ENCODE results near the gene CCDC159. TPM values are rescaled to one million over a fixed set of nuclear protein-coding genes. Genes with fewer than 3 reads are reported as not detected.

CCDC159 gene
- total RNA-seq, 1 experiment from 2014 or later: 18.2 TPM

DNA sequence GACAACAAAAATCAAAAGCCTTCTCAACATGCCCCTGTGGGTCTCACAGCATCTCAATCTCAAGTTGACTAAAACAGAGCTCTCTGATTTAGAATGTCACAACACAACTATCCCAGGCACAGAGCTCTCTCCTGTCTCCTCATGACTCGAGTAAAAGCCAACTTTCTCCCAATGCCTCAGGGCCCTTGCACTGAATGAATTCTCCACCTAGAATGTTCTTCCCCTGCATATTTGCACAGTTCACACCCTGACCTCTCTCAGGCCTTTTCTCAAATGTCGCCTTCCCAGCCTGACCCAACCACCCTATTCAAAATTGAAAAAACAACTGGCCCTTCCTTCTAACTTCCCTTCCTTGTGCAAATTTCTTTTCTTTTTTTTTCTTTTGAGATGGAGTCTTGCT is 24.4 kb downstream of the CCDC159 start:
- peaks cover 15% of the 10 kb centered on the region for H3K36me3 Mint-ChIP-seq (ENCODE audit: insufficient read depth, unreplicated experiment)
- CTCF ChIA-PET: interaction anchor here (0.6 kb wide), 1 partner anchor 63 kb away, joined by 3 read pairs; no protein-coding TSS in a partner anchor
- intact Hi-C loops (cut with micrococcal nuclease): no loop called here

DNA sequence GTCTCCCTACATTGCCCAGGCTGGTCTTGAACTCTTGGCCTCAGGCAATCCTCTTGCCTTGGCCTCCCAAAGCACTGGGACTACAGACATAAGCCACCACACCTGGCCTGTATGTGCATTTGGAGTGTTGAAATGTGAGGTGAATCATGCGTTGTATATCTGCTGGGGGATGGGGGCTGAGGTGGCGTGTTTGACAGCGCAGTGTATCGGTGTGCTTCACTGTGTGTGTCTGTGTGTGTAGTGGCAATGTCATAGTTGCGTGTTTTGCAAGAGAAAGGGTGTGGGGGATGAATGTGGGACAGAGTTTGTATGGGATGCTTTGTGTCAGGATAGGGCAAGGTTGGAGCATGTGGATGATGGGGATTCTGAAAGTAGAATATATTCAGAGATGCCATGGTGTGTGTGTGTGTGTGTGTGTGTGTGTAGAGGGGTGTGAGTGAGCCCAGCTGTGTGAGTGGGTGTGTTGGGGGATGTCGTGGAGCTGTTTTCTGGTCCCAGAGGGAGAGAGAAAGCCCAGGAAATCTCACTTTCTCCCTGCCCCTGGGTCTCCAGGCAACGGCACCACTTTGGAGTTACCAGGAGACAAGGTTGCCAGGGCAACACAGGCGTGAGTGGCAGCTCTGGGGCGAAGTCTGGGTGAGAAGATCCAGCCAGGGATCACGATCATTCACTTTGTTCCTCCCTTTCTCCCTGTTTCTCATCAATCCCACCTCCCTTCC is 27.0 kb downstream of the CCDC159 start:
- DNase-seq (ENCODE audit: unreplicated experiment): peak; percentile 74
- Mint-ChIP-seq H3K27ac (ENCODE audit: low read depth, unreplicated experiment) (no peak overlapping the region), H3K4me3 (ENCODE audit: unreplicated experiment) (no peak overlapping the region), H3K36me3 (ENCODE audit: insufficient read depth, unreplicated experiment) (peaks cover 8% of the 10 kb centered on the region), H3K27me3 (ENCODE audit: insufficient read depth, unreplicated experiment) (no peaks in the 10 kb centered on the region), H3K9me3 (ENCODE audit: unreplicated experiment) (no peaks in the 10 kb centered on the region), H3K4me1 (ENCODE audit: insufficient read depth, unreplicated experiment) (peaks cover 11% of the 10 kb centered on the region)
- ChIA-PET POLR2A (interaction anchor here (0.7 to 5.6 kb wide), 8 partner anchors 9 to 235 kb away, joined by 3 to 88 read pairs (median 10); partner anchors contain the start of genes CCDC159, RAB3D and TMEM205), CTCF (interaction anchor here (1.1 to 1.2 kb wide), 2 partner anchors 76 to 248 kb away, joined by 4 to 8 read pairs; no protein-coding TSS in a partner anchor)
- BruUV-seq (replicated peaks): no TSS peak
- TF ChIP-seq, protein P1, sequence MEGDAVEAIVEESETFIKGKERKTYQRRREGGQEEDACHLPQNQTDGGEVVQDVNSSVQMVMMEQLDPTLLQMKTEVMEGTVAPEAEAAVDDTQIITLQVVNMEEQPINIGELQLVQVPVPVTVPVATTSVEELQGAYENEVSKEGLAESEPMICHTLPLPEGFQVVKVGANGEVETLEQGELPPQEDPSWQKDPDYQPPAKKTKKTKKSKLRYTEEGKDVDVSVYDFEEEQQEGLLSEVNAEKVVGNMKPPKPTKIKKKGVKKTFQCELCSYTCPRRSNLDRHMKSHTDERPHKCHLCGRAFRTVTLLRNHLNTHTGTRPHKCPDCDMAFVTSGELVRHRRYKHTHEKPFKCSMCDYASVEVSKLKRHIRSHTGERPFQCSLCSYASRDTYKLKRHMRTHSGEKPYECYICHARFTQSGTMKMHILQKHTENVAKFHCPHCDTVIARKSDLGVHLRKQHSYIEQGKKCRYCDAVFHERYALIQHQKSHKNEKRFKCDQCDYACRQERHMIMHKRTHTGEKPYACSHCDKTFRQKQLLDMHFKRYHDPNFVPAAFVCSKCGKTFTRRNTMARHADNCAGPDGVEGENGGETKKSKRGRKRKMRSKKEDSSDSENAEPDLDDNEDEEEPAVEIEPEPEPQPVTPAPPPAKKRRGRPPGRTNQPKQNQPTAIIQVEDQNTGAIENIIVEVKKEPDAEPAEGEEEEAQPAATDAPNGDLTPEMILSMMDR (IDR thresholded peaks at IDR 0.05; ENCODE audit: unreplicated experiment): no peak
- intact Hi-C loops (cut with micrococcal nuclease): no loop called here

More for the DNA sequence above, 24.4 kb downstream of the CCDC159 start:
- no TSS peak for BruUV-seq (replicated peaks)
- Mint-ChIP-seq H3K4me3 (ENCODE audit: unreplicated experiment) (no peak overlapping the region), H3K4me1 (ENCODE audit: insufficient read depth, unreplicated experiment) (no peaks in the 10 kb centered on the region), H3K9me3 (ENCODE audit: unreplicated experiment) (no peaks in the 10 kb centered on the region), H3K27me3 (ENCODE audit: insufficient read depth, unreplicated experiment) (no peaks in the 10 kb centered on the region), H3K27ac (ENCODE audit: low read depth, unreplicated experiment) (no peak overlapping the region)
- POLR2A ChIA-PET: interaction anchor here (0.9 to 1.9 kb wide), 2 partner anchors 11 to 32 kb away, joined by 5 read pairs; partner anchors contain the start of gene RAB3D
- TF ChIP-seq, protein P1 (IDR thresholded peaks at IDR 0.05; ENCODE audit: unreplicated experiment): no peak
- DNase-seq (ENCODE audit: unreplicated experiment): no peak

GRCh38 chr19:11373885-11374432 is 27.6 kb downstream of the CCDC159 start:
- no peaks in the 10 kb centered on the region for H3K9me3 Mint-ChIP-seq (ENCODE audit: unreplicated experiment)
- no peaks in the 10 kb centered on the region for H3K27me3 Mint-ChIP-seq (ENCODE audit: insufficient read depth, unreplicated experiment)
- ChIA-PET POLR2A (interaction anchor here (0.6 to 5.6 kb wide), 20 partner anchors 8 to 285 kb away, joined by 3 to 88 read pairs (median 4); partner anchors contain the start of genes CCDC159, ECSIT, ELOF1 and LDLR), CTCF (interaction anchor here (0.7 to 1.2 kb wide), 5 partner anchors 61 to 1192 kb away, joined by 3 to 8 read pairs (median 4); partner anchors contain the start of gene PRKCSH)
- intact Hi-C loops (cut with micrococcal nuclease): loop anchor here (2.0 kb wide), 1 partner anchor 27 kb away; the partner anchor contains the start of genes CCDC159 and TMEM205
- H3K36me3 Mint-ChIP-seq (ENCODE audit: insufficient read depth, unreplicated experiment): peaks cover 8% of the 10 kb centered on the region
- no peak overlapping the region for H3K4me3 Mint-ChIP-seq (ENCODE audit: unreplicated experiment)
- no TSS peak for BruUV-seq (replicated peaks)
- no peak for DNase-seq (ENCODE audit: unreplicated experiment)
- TF ChIP-seq, protein P1 (IDR thresholded peaks at IDR 0.05; ENCODE audit: unreplicated experiment): no peak
- no peak overlapping the region for H3K27ac Mint-ChIP-seq (ENCODE audit: low read depth, unreplicated experiment)
- H3K4me1 Mint-ChIP-seq (ENCODE audit: insufficient read depth, unreplicated experiment): peaks cover 17% of the 10 kb centered on the region

Measured in MCF 10A (cell line).